Stimulated activated CD4-positive, alpha-beta T cell treated with anti-CD3 and anti-CD28 coated beads, Interleukin-15, amount 100 ng/mL, for 48 hours (primary cell): ENCODE measurements around the gene PAQR3.
"Not testable (repeated sequence)": the region's sequence is repeated elsewhere in the genome, so short reads cannot be mapped to it uniquely, and the experiment has no call there.

Experiments used
- DNase-seq, 2 donors: peaks; one replicate each; pipeline ENCODE4 v3.0.0-alpha.2; 2020; ENCODE audit warnings: low read depth in 2 of 2

PAQR3 gene

GRCh38 chr4:78926826-78927225 lies 12.4 kb downstream of the PAQR3 start:
- DNase-seq, result no peak

GRCh38 chr4:78923464-78924312 lies 15.6 kb downstream of the PAQR3 start:
- no peak for DNase-seq

- no peak for DNase-seq
Observed at GRCh38 chr4:78922207-78922606, 17.0 kb downstream of the PAQR3 start.

- DNase-seq, result no peak
Observed at GRCh38 chr4:78910612-78911011, 28.6 kb downstream of the PAQR3 start.

- DNase-seq, result not testable (repeated sequence)
Observed at GRCh38 chr4:78908974-78909373, 30.3 kb downstream of the PAQR3 start.

- no peak for DNase-seq
Observed at GRCh38 chr4:78907638-78908037, 31.6 kb downstream of the PAQR3 start.

GRCh38 chr4:78904143-78904542 lies 35.1 kb downstream of the PAQR3 start:
- DNase-seq, result no peak

GRCh38 chr4:78902298-78902697 lies 36.9 kb downstream of the PAQR3 start:
- no peak for DNase-seq

- DNase-seq, result no peak
Observed at GRCh38 chr4:78901882-78902281, 37.4 kb downstream of the PAQR3 start.

- no peak for DNase-seq
Observed at GRCh38 chr4:78899302-78899701, 39.9 kb downstream of the PAQR3 start.

- no peak for DNase-seq
Observed at GRCh38 chr4:78889955-78890354, 49.3 kb downstream of the PAQR3 start.

GRCh38 chr4:78885598-78885997 lies 53.6 kb downstream of the PAQR3 start:
- DNase-seq, result no peak

- DNase-seq, result no peak
Observed at GRCh38 chr4:78880874-78881492, 58.3 kb downstream of the PAQR3 start.

- DNase-seq, result no peak
Observed at GRCh38 chr4:78878031-78878430, 61.2 kb downstream of the PAQR3 start.

GRCh38 chr4:78876568-78877320 lies 62.5 kb downstream of the PAQR3 start:
- DNase-seq, result no peak

GRCh38 chr4:78870056-78870455 lies 69.2 kb downstream of the PAQR3 start:
- DNase-seq, result no peak

GRCh38 chr4:78868712-78869111 lies 70.5 kb downstream of the PAQR3 start:
- not testable (repeated sequence) for DNase-seq

- no peak for DNase-seq
Observed at GRCh38 chr4:78865451-78865850, 73.8 kb downstream of the PAQR3 start.

GRCh38 chr4:78864405-78865024 lies 74.7 kb downstream of the PAQR3 start:
- no peak for DNase-seq

GRCh38 chr4:78863991-78864390 lies 75.2 kb downstream of the PAQR3 start:
- no peak for DNase-seq

GRCh38 chr4:78863254-78863869 lies 75.9 kb downstream of the PAQR3 start:
- DNase-seq, result no peak

- no peak for DNase-seq
Observed at GRCh38 chr4:78862314-78862737, 76.9 kb downstream of the PAQR3 start.
